ENCODE results near the gene QSOX2.

Gene QSOX2

GRCh38 chr9:136210276-136210675, 35.3 kb downstream of the QSOX2 start:
- CTCF ChIA-PET, result interaction anchor here (1.1 to 1.3 kb wide), 2 partner anchors 16 to 74 kb away, joined by 3 to 4 read pairs; no protein-coding TSS in a partner anchor
- POLR2A ChIA-PET, result no interaction called here
- no peak for DNase-seq (ENCODE audit: low read depth, low spot score)

GRCh38 chr9:136209786-136210185, 35.8 kb downstream of the QSOX2 start:
- TF ChIP-seq CTCF (IDR thresholded peaks at IDR 0.05; ENCODE audit: insufficient read depth, low read length, missing control alignments), result no peak
- DNase-seq (ENCODE audit: low read depth, low spot score), result no peak
- ChIA-PET CTCF (interaction anchor here (1.1 to 1.3 kb wide), 2 partner anchors 16 to 75 kb away, joined by 3 to 4 read pairs; no protein-coding TSS in a partner anchor), POLR2A (no interaction called here)
- H3K4me3 ChIP-seq (ENCODE audit: low read depth, low read length), result no peak overlapping the region

More at GRCh38 chr9:136210276-136210675, 35.3 kb downstream of the QSOX2 start:
- TF ChIP-seq CTCF (IDR thresholded peaks at IDR 0.05; ENCODE audit: insufficient read depth, low read length, missing control alignments), result no peak
- no peak overlapping the region for H3K4me3 ChIP-seq (ENCODE audit: low read depth, low read length)

GRCh38 chr9:136209232-136209631, 36.4 kb downstream of the QSOX2 start:
- ChIA-PET POLR2A (no interaction called here), CTCF (interaction anchor here (1.1 kb wide), 1 partner anchor 17 kb away, joined by 4 read pairs; no protein-coding TSS in a partner anchor)
- DNase-seq (ENCODE audit: low read depth, low spot score), result no peak
- TF ChIP-seq CTCF (IDR thresholded peaks at IDR 0.05; ENCODE audit: insufficient read depth, low read length, missing control alignments), result no peak
- H3K4me3 ChIP-seq (ENCODE audit: low read depth, low read length), result no peak overlapping the region

- no peak for TF ChIP-seq CTCF (IDR thresholded peaks at IDR 0.05; ENCODE audit: insufficient read depth, low read length, missing control alignments)
- CTCF ChIA-PET, result interaction anchor here (1.0 kb wide), 1 partner anchor 11 kb away, joined by 3 read pairs; no protein-coding TSS in a partner anchor
- POLR2A ChIA-PET, result no interaction called here
- no peak overlapping the region for H3K4me3 ChIP-seq (ENCODE audit: low read depth, low read length)
- no peak for DNase-seq (ENCODE audit: low read depth, low spot score)
Observed at GRCh38 chr9:136208675-136209074, 36.9 kb downstream of the QSOX2 start.

- DNase-seq (ENCODE audit: low read depth, low spot score), result no peak
- CTCF ChIA-PET, result interaction anchor here (1.9 kb wide), 1 partner anchor 19 kb away, joined by 11 read pairs; no protein-coding TSS in a partner anchor
- TF ChIP-seq CTCF (IDR thresholded peaks at IDR 0.05; ENCODE audit: insufficient read depth, low read length, missing control alignments), result no peak
- no peak overlapping the region for H3K4me3 ChIP-seq (ENCODE audit: low read depth, low read length)
- POLR2A ChIA-PET, result no interaction called here
Observed at GRCh38 chr9:136207616-136208015, 38.0 kb downstream of the QSOX2 start.

- TF ChIP-seq CTCF (IDR thresholded peaks at IDR 0.05; ENCODE audit: insufficient read depth, low read length, missing control alignments), result no peak
- CTCF ChIA-PET, result interaction anchor here (1.0 to 1.9 kb wide), 4 partner anchors 11 to 21 kb away, joined by 3 to 11 read pairs (median 4); no protein-coding TSS in a partner anchor
- no peak overlapping the region for H3K4me3 ChIP-seq (ENCODE audit: low read depth, low read length)
- DNase-seq (ENCODE audit: low read depth, low spot score), result no peak
- POLR2A ChIA-PET, result no interaction called here
Observed at GRCh38 chr9:136206602-136207275, 38.9 kb downstream of the QSOX2 start.

All from AG04449 (cell line).